BJ (cell line): Measurements from ENCODE around the gene DIS3L2. TPM values are rescaled to one million over a fixed set of nuclear protein-coding genes. Genes with fewer than 3 reads are reported as not detected.

Experiments used
- CTCF ChIA-PET: fragments of 350-600 bp; formaldehyde crosslinking; extraction: SDS; loops from one replicate; lab custom pipeline; 2021; ENCODE audit warnings: antibody characterized with exemption, inconsistent platforms; lab: Yijun Ruan, JAX
- POLR2A ChIA-PET: fragments of 300-600 bp; sonication (Branson Sonifier 250); formaldehyde crosslinking; extraction: SDS; loops from one replicate; lab custom pipeline; 2021; ENCODE audit warnings: antibody characterized with exemption; lab: Charles Lee
- DNase-seq: peaks from one replicate; pipeline ENCODE4 v3.0.0-alpha.2; 2011; ENCODE audit warnings: low read depth
- H3K27me3 ChIP-seq: 2 replicates; pipeline ENCODE4 v1.6.0; 2011; ENCODE audit warnings: low read length; ENCODE audit not compliant: control insufficient read depth, insufficient read depth
- H3K36me3 ChIP-seq: 2 replicates; pipeline ENCODE4 v1.5.1; 2011; ENCODE audit warnings: low read length; ENCODE audit not compliant: control insufficient read depth, insufficient read depth
- H3K4me3 ChIP-seq: 2 replicates; pipeline ENCODE4 v1.5.1; 2011; ENCODE audit warnings: low read depth, mild to moderate bottlenecking, control low read depth, low read length
- CTCF ChIP-seq: IDR thresholded peaks from 2 replicates; pipeline ENCODE4 v1.5.1; 2011; ENCODE audit warnings: low read depth, mild to moderate bottlenecking, control low read depth, inconsistent platforms, low read length, moderate library complexity; ENCODE audit not compliant: insufficient read depth
- polyA plus RNA-seq: library from polyadenylated mRNA; depleted of rRNA; stranded (reverse); fragments of >200 nt; gene quantifications from 2 replicates; pipeline ENCODE4 v1.2.3, GENCODE V29; 2011

The DIS3L2 gene
- polyA plus RNA-seq, 1 experiment = 12.4 TPM

- Histone ChIP-seq H3K27me3 (no peaks in the 10 kb centered on the region), H3K4me3 (no peak overlapping the region), H3K36me3 (no peaks in the 10 kb centered on the region)
- DNase-seq = no peak
- ChIA-PET CTCF (interaction anchor here (1.0 kb wide), 1 partner anchor 12 kb away, joined by 3 read pairs; no protein-coding TSS in a partner anchor), POLR2A (no interaction called here)
- no peak for TF ChIP-seq CTCF
Observed at GRCh38 chr2:231975001-231975400, 13.5 kb downstream of the DIS3L2 start.

GRCh38 chr2:231977430-231977829 is 15.9 kb downstream of the DIS3L2 start:
- Histone ChIP-seq H3K36me3 (no peaks in the 10 kb centered on the region), H3K27me3 (no peaks in the 10 kb centered on the region), H3K4me3 (no peak overlapping the region)
- TF ChIP-seq CTCF = no peak
- POLR2A ChIA-PET = no interaction called here
- CTCF ChIA-PET = no interaction called here
- no peak for DNase-seq

- DNase-seq = no peak
- Histone ChIP-seq H3K36me3 (no peaks in the 10 kb centered on the region), H3K4me3 (no peak overlapping the region), H3K27me3 (no peaks in the 10 kb centered on the region)
- POLR2A ChIA-PET = no interaction called here
- TF ChIP-seq CTCF = no peak
- CTCF ChIA-PET = interaction anchor here (1.0 to 1.2 kb wide), 2 partner anchors 10 to 14 kb away, joined by 3 read pairs; no protein-coding TSS in a partner anchor
Observed at GRCh38 chr2:231984992-231985391, 23.5 kb downstream of the DIS3L2 start.

DNA sequence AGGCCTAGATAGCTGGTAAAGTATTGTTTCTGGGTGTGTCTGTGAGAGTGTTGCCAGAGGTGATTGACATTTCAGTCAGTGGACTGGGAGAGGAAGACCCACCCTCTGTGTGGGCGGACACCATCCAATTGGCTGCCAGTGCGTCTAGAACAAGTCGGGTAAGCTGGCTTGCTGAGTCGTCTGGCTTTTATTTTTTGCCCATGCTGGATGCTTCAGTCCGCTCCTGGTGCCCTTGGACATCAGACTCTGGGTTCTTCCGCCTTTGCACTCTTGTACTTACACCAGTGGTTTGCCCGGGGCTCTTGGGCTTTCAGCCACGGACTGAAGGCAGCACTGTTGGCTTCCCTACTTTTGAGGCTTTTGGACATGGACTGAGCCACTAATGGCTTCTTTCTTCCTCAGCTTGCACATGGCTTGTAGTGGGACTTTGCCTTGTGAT is 24.3 kb downstream of the DIS3L2 start:
- no peaks in the 10 kb centered on the region for H3K27me3 ChIP-seq
- ChIA-PET POLR2A (interaction anchor here (0.6 kb wide), 1 partner anchor 17 kb away, joined by 13 read pairs; no protein-coding TSS in a partner anchor), CTCF (interaction anchor here (1.2 kb wide), 3 partner anchors 9 to 60 kb away, joined by 3 to 4 read pairs (median 3); no protein-coding TSS in a partner anchor)
- DNase-seq = no peak
- TF ChIP-seq CTCF = no peak
- H3K4me3 ChIP-seq = no peak overlapping the region
- no peaks in the 10 kb centered on the region for H3K36me3 ChIP-seq

GRCh38 chr2:231987124-231987727 is 25.7 kb downstream of the DIS3L2 start:
- no peak for TF ChIP-seq CTCF
- DNase-seq = no peak
- ChIA-PET CTCF (interaction anchor here (0.7 kb wide), 1 partner anchor 12 kb away, joined by 3 read pairs; no protein-coding TSS in a partner anchor), POLR2A (no interaction called here)
- Histone ChIP-seq H3K36me3 (no peaks in the 10 kb centered on the region), H3K4me3 (no peak overlapping the region), H3K27me3 (no peaks in the 10 kb centered on the region)
